Measurements from ENCODE around the gene MUSTN1. TPM values are rescaled to one million over a fixed set of nuclear protein-coding genes. Genes with fewer than 3 reads are reported as not detected.

The MUSTN1 gene
- total RNA-seq, 1 donor from 2014 or later = 2.0 TPM

DNA sequence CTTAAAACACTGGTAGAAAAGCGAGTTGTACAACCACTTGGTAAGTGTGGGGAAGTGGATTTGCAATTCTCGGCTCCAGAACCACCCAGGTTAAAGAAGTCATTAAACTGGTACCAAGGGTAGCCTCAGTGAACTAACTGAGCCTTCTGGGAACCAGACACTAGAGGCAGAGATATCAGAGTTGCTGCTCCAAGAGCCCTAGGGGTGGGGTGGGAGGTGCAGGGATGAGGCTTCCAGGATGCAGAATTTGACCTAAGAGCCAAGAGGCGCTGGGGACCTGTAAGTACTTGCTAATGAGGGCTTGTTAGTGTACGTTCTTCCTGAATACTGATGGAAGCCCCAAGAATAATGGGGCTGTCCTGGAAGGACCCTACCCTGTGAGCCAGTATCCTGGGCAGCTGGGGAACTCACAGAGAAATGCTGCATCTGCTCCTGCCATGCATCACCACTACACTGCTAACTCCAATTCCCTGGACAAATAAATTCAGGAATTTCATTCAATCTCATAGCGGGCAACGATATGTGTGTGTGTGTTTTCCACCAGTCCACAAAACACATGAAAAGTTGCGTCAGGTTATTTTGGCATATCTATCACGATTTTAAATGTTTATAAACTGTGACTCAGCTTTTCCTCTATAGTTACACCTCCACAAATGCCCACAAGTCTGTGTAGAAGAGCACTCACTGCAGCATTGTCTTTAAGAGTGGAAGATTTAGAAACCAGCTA is 38.8 kb upstream of the MUSTN1 start:
- H3K9me3 Mint-ChIP-seq (ENCODE audit: unreplicated experiment) = no peaks in the 10 kb centered on the region
- H3K27ac Mint-ChIP-seq (ENCODE audit: unreplicated experiment) = no peak overlapping the region
- H3K27me3 Mint-ChIP-seq (ENCODE audit: unreplicated experiment) = no peaks in the 10 kb centered on the region
- no peak overlapping the region for H3K4me3 Mint-ChIP-seq (ENCODE audit: unreplicated experiment)
- no peaks in the 10 kb centered on the region for H3K36me3 Mint-ChIP-seq (ENCODE audit: unreplicated experiment)
- DNase-seq (ENCODE audit: extremely low spot score, unreplicated experiment) = no peak
- peaks cover 12% of the 10 kb centered on the region for H3K4me1 Mint-ChIP-seq (ENCODE audit: unreplicated experiment)
- TF ChIP-seq, protein P1, sequence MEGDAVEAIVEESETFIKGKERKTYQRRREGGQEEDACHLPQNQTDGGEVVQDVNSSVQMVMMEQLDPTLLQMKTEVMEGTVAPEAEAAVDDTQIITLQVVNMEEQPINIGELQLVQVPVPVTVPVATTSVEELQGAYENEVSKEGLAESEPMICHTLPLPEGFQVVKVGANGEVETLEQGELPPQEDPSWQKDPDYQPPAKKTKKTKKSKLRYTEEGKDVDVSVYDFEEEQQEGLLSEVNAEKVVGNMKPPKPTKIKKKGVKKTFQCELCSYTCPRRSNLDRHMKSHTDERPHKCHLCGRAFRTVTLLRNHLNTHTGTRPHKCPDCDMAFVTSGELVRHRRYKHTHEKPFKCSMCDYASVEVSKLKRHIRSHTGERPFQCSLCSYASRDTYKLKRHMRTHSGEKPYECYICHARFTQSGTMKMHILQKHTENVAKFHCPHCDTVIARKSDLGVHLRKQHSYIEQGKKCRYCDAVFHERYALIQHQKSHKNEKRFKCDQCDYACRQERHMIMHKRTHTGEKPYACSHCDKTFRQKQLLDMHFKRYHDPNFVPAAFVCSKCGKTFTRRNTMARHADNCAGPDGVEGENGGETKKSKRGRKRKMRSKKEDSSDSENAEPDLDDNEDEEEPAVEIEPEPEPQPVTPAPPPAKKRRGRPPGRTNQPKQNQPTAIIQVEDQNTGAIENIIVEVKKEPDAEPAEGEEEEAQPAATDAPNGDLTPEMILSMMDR (IDR thresholded peaks at IDR 0.05) = no peak

- no peaks in the 10 kb centered on the region for H3K36me3 Mint-ChIP-seq (ENCODE audit: unreplicated experiment)
- peaks cover 12% of the 10 kb centered on the region for H3K4me1 Mint-ChIP-seq (ENCODE audit: unreplicated experiment)
- TF ChIP-seq, protein P1 (IDR thresholded peaks at IDR 0.05) = no peak
- no peaks in the 10 kb centered on the region for H3K27me3 Mint-ChIP-seq (ENCODE audit: unreplicated experiment)
- H3K9me3 Mint-ChIP-seq (ENCODE audit: unreplicated experiment) = no peaks in the 10 kb centered on the region
- H3K4me3 Mint-ChIP-seq (ENCODE audit: unreplicated experiment) = no peak overlapping the region
- no peak for DNase-seq (ENCODE audit: extremely low spot score, unreplicated experiment)
- no peak overlapping the region for H3K27ac Mint-ChIP-seq (ENCODE audit: unreplicated experiment)
Measured at GRCh38 chr3:52872245-52872644, 37.4 kb upstream of the MUSTN1 start.

DNA sequence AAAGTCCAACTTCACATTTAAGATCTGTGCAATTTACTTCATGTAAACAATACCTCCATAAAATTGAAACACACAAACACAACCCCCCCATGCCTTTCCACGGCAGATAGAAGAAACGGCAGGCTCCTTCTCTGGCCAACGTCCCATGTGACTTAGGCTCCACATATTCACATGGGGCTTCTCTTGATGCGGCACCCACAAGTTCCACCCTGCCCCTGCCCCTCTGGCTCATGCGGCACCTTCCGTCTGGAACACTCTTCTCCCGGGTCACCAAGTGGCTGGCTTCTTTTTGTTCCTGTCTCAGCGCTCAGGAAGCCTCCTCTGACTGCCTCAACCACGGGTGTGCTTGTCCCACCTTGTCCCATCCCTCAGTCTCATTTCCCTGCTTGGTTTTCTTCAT is 36.9 kb upstream of the MUSTN1 start:
- no peak for DNase-seq (ENCODE audit: extremely low spot score, unreplicated experiment)
- Mint-ChIP-seq H3K27me3 (ENCODE audit: unreplicated experiment) (no peaks in the 10 kb centered on the region), H3K4me3 (ENCODE audit: unreplicated experiment) (no peak overlapping the region), H3K4me1 (ENCODE audit: unreplicated experiment) (peaks cover 12% of the 10 kb centered on the region), H3K36me3 (ENCODE audit: unreplicated experiment) (no peaks in the 10 kb centered on the region), H3K27ac (ENCODE audit: unreplicated experiment) (no peak overlapping the region), H3K9me3 (ENCODE audit: unreplicated experiment) (no peaks in the 10 kb centered on the region)
- TF ChIP-seq, protein P1 (IDR thresholded peaks at IDR 0.05) = no peak

- H3K9me3 Mint-ChIP-seq (ENCODE audit: unreplicated experiment) = no peaks in the 10 kb centered on the region
- H3K4me1 Mint-ChIP-seq (ENCODE audit: unreplicated experiment) = peaks cover 12% of the 10 kb centered on the region
- H3K27me3 Mint-ChIP-seq (ENCODE audit: unreplicated experiment) = no peaks in the 10 kb centered on the region
- TF ChIP-seq, protein P1 (IDR thresholded peaks at IDR 0.05) = no peak
- peaks cover 8% of the 10 kb centered on the region for H3K36me3 Mint-ChIP-seq (ENCODE audit: unreplicated experiment)
- H3K27ac Mint-ChIP-seq (ENCODE audit: unreplicated experiment) = no peak overlapping the region
- no peak overlapping the region for H3K4me3 Mint-ChIP-seq (ENCODE audit: unreplicated experiment)
- DNase-seq (ENCODE audit: extremely low spot score, unreplicated experiment) = no peak
Measured at GRCh38 chr3:52870471-52870870, 35.7 kb upstream of the MUSTN1 start.

GRCh38 chr3:52866427-52866826 is 31.6 kb upstream of the MUSTN1 start:
- no peak overlapping the region for H3K4me3 Mint-ChIP-seq (ENCODE audit: unreplicated experiment)
- TF ChIP-seq, protein P1 (IDR thresholded peaks at IDR 0.05) = no peak

More at GRCh38 chr3:52866427-52866826, 31.6 kb upstream of the MUSTN1 start:
- H3K36me3 Mint-ChIP-seq (ENCODE audit: unreplicated experiment) = peaks cover 13% of the 10 kb centered on the region
- no peaks in the 10 kb centered on the region for H3K4me1 Mint-ChIP-seq (ENCODE audit: unreplicated experiment)
- no peak overlapping the region for H3K27ac Mint-ChIP-seq (ENCODE audit: unreplicated experiment)
- H3K9me3 Mint-ChIP-seq (ENCODE audit: unreplicated experiment) = peaks cover 3% of the 10 kb centered on the region
- no peaks in the 10 kb centered on the region for H3K27me3 Mint-ChIP-seq (ENCODE audit: unreplicated experiment)
- no peak for DNase-seq (ENCODE audit: extremely low spot score, unreplicated experiment)

Measured in osteocyte (in vitro differentiated cells).